GM19397 (cell line): ENCODE results near the gene CCR6.

Experiments used
- ATAC-seq: cut with Tn5 transposase; IDR thresholded peaks from one replicate; pipeline ENCODE4 v1.9.1; 2021; ENCODE audit warnings: mild to moderate bottlenecking, moderate library complexity; ENCODE audit not compliant: unreplicated experiment

CCR6 gene

DNA sequence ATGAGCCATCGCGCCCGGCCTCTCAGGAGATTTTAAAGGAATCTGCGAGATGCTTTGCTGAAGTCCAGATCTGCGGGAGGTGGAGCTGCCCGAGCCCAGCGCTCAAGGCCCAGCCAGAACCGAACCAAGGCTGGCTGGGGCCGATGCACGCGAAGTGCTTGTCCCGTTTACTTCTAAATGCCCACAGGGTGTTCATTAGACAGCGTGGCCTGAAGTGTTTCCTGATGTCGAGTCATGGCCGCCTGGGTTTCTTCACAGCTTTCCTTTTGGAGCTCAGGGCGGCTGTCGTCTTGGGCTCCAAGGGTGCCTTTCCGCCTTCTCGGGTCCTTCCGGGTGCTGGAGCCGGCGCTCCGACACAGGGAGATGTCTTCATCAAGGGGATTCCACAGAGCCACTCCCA is 25.1 kb upstream of the CCR6 start:
- no peak for ATAC-seq

GRCh38 chr6:167098825-167099225 is 24.1 kb upstream of the CCR6 start:
- no peak for ATAC-seq

DNA sequence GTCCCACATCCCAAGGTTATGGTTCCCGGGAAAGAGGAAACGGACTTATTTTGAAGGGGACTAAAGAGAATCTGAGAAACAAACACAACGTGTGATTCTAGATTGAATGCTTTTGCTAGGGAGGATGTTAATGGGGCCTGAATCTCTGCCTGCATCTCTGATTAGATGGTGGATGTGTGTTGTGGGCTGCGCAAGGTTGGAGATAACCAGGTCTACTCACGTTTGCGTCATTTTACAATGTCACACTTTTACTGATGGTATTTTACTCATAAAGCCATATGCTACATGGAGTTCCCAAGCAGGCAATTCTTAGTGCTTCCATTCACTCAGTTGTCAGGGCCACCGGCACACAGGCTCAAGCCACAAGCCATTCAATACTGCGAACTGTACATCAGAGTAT is 23.2 kb upstream of the CCR6 start:
- ATAC-seq, result no peak

- ATAC-seq, result no peak
These were observed 22.6 kb upstream of the CCR6 start for GRCh38 chr6:167100241-167100674.

GRCh38 chr6:167102318-167102717 is 20.6 kb upstream of the CCR6 start:
- no peak for ATAC-seq

DNA sequence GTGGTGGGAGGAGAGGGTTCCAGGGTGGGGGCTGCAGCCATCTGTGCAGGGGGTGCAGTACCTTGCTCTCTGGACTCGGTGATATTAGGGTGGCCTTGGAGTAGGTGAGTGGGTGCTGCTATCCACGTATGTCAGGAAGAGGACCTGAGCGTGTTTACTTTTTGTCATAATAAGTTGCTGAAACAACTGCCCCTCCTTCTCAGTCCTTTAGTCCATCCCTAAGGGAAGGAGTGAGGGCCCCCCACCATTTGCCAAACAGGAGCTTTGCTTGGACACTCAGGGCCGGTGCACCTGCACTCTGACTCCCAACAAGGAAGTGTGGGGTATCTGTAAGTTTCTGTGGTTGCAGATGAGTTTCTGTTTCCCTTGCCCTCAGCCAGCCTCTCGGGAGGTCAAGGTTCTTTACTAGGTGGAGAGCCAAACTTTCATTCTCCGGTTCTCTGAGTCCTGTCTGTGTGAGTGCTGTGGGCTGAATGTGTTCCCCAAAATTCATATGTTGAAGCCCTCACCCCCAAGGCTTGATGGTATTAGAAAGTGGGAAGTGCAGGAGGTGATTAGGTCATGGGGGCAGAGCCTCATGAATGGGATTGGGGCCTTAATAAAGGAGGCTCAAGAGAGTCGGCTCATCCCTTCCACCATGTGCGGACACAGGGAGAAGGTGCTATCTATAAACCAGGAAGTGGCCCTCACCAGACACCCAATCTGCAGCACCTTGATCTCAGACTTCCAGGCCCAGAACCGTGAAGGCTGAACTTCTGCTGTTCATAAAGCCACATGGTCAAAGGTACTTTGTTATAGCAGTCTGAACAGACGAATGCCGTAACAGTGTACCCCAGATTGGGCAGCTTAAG is 19.6 kb upstream of the CCR6 start:
- peak; percentile 90 for ATAC-seq

- no peak for ATAC-seq
These were observed 18.5 kb upstream of the CCR6 start for GRCh38 chr6:167104388-167104787.

GRCh38 chr6:167105060-167105459 is 17.8 kb upstream of the CCR6 start:
- no peak for ATAC-seq

- no peak for ATAC-seq
These were observed 16.5 kb upstream of the CCR6 start for GRCh38 chr6:167106406-167106805.

- ATAC-seq, result no peak
These were observed 15.1 kb upstream of the CCR6 start for GRCh38 chr6:167107787-167108186.

DNA sequence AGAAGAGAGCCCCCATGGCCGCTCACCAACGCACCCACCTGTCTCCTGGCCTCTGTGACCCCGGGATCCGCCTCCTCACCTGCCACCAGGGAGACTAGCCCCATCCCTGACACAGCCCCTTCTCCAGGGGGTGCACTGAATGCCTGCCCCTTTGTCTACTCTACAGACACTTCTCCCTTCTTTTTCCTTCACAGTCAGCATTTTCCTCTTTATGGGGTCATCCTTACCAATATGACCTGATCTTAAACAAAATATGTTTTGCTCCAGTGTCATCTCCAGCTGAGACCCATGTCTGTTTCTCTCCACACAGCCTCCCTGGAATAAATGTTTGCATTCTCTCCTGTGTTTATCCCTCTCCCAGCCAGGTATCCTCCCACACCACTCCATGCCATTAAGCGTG is 14.6 kb upstream of the CCR6 start:
- ATAC-seq, result no peak

DNA sequence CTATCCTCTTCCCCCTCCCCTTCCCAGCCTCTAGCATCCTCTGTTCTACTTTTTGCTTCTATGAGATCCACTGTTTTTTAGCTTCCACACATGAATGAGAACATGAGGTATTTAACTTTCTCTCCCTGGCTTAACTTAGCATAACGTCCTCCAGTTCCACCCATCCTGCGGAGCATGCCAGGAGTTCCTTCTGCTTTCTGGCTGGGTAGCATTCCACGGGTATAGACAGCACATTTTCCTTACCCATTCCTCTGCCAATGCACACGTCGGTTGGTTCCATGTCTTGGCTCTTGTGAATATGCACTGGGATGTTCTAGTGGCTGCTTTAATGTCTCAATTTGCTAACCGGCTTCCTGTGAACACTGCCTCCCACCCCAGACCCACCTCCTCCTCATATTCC is 13.2 kb upstream of the CCR6 start:
- no peak for ATAC-seq

DNA sequence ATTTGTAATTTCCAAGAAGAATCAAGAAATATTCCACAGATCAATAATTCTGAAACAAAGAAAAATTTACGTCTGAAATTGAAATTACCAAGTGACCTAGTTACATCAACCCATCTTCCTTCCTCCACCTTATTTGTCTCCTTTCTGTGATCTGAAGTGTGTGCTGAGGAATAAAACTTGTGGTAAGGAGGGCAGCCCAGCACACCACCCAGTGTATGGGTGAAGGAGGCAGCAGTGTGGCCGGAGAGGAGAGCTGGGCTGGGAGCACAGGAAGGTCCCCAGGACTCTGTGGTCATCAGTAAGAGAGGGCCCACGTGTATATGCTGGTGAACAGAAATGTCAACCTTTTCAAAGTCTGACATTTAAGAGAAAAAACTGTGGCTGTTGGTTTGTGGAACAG is 11.3 kb upstream of the CCR6 start:
- ATAC-seq, result no peak

- no peak for ATAC-seq
These were observed 10.5 kb upstream of the CCR6 start for GRCh38 chr6:167112421-167112820.

- peak; percentile 43 for ATAC-seq
These were observed 9.7 kb upstream of the CCR6 start for GRCh38 chr6:167113047-167113754.

DNA sequence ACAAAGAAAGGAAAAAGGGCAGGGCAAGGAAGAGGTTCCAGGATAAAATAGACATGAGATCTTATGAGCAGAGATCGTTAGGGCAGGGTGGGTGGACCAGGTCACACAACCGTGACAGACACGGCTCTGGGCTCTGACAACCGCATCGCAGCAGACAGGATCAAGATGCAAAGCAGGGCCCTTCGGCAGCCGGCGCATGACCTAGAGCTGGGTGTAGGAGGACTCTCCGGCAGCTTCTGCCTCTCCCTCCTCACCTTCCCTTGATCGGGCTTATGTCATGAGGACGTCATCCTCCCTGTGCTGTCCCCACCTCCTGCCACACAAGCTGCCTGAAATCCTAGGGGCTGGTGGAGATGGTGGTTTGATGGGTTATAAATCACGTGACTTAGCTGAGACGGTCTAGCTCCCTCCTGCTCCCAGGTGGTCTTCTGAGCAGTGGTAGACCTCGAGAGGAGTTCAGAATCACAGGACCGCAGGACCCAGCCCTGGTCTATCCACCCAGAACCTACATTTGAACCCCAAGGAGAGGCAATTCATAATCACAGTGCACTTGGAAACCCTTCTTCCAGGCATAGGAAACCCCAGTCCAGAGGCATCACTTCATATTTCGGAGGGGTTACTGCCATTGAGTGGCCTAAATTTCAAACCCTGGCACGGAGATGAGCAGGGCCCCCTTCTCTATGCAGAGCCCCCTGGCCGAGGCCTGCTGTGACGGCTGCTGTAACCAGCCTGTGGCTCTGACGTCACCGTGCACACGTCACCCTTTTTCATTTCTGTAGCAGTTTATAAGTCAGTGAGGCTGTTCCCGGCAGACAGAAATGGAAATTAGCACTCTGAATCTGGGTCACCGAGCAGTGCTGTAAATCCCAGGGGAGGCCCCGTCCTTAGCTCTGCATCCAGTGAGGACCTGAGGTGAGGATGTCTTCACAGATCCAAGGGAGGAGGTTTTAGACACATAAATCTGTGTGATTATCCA is 8.7 kb upstream of the CCR6 start:
- ATAC-seq, result peak; percentile 89

- ATAC-seq, result no peak
These were observed 7.8 kb upstream of the CCR6 start for GRCh38 chr6:167115054-167115453.

DNA sequence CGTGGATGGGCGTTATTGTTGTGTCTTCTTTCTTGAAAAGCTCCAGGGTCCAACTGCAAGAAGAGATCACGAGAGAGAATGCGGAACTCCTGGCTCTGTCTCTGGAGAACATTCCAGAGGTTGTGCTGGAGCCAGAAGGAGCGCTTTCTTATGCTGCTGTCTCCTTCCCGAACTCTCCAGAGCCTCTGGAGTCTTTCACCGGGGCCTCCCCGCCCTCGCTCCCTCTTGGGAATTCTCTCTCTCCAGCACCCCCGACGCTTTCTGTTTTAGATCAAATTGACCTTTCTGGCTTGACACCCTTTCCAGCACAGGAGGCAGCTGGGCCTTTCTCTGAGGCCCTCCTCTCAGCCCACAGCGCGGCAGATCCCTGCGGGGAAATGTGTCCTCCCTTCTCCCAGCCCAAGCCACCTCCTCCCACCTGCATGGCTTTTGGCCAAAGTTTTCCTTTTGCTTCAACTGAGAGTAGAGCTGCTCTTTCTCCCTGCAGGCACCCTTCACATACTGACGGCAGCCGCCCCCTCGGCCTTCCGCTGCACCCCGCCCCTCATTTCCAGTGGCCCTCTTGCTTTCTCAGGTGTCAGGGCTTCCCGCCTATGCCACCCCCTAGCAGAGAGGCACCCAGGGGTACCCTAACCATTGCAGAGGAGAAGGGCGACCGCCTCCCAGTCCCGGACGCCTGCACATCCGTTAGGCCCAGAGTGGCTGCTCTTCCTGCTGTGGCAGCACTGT is 6.6 kb upstream of the CCR6 start:
- no peak for ATAC-seq

DNA sequence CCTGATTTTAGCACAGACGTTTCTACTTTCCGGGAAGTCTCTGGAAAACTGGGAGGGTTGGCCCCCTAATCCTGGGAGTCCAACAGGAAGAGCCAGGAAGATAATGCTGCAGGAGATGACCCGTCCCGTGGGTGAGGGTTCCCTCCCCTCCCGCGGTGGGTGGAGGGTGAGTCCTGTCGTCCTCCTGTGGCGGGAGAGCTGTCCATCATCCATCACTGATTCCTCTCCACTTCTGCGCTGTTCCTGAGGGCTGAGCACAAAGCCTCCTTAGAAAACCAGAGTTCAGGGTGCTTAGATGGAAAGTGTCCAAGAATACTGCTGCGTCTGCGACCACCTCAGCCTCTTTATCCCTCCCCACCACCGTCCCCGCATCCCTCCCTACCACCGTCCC is 6.1 kb upstream of the CCR6 start:
- ATAC-seq, result no peak

DNA sequence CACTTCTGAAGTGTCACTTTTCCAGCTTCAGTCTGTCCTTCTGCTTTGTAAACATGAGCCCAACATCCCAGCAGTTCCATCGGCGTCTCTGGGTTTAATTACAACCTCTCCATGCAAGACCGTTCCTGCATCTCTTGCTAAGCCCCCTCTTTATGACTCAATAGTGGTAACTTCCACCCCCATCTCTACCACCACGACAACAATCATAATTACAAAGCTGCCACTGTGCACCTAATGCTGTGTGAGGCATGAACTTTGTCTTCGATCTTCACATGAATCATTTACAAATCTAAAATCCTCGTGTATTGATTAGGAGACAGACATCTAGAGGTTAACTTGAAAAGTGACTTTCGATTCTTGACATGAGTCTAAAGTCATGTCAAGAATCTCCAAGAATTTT is 4.9 kb upstream of the CCR6 start:
- ATAC-seq, result no peak

DNA sequence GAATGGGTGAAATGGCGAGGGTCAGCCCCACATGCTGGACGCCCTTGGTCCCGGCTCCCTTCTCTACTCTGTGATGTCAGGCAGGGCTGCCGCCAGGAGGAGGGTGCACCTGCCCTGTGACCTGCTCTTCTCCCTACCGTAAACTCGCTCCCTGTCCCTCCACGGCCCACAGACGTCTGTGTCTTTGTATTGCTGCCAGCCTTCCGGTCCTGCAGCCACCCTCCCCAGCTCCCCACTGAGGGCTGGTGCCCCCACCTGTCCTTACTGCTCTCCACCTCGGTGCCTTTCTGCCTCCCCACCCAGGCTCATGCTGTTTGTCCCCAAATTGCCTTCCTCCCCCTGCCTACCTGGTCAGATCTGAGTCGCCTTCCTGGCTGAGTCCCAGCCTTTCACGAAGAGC is 4.1 kb upstream of the CCR6 start:
- ATAC-seq, result no peak
